Measurements from ENCODE around the gene PLEKHM3. TPM values are rescaled to one million over a fixed set of nuclear protein-coding genes. Genes with fewer than 3 reads are reported as not detected.

Gene PLEKHM3
- total and polyA plus RNA-seq, 2 donors (not counting 1 experiment from before 2014, with no cell fraction given) = 5.3 to 20.1 TPM

DNA sequence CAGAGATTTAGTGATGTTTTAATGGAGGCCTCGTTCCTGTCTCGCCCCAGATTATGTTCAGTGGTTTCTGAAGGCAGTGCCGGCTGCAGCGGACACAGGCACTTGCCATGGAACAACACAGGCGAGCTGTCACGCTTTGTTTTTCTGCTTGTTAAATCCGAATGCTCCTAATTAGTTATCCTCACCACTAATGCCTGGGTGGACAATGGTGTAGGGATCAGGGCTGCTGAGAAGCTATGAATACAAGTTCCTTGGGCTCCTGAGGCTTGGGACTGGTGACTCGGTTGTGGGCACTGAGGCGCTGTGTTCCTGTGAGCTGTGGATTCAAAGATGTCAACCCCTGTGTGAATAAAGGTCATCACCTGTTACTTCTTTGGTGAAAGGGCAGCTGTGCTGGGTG lies 123.5 kb downstream of the PLEKHM3 start:
- no peak for TF ChIP-seq EZH2 (IDR thresholded peaks at IDR 0.05; ENCODE audit: low read length, missing control alignments)
- TF ChIP-seq, protein P1, sequence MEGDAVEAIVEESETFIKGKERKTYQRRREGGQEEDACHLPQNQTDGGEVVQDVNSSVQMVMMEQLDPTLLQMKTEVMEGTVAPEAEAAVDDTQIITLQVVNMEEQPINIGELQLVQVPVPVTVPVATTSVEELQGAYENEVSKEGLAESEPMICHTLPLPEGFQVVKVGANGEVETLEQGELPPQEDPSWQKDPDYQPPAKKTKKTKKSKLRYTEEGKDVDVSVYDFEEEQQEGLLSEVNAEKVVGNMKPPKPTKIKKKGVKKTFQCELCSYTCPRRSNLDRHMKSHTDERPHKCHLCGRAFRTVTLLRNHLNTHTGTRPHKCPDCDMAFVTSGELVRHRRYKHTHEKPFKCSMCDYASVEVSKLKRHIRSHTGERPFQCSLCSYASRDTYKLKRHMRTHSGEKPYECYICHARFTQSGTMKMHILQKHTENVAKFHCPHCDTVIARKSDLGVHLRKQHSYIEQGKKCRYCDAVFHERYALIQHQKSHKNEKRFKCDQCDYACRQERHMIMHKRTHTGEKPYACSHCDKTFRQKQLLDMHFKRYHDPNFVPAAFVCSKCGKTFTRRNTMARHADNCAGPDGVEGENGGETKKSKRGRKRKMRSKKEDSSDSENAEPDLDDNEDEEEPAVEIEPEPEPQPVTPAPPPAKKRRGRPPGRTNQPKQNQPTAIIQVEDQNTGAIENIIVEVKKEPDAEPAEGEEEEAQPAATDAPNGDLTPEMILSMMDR (conservative IDR thresholded peaks at IDR 0.05 in 1 of 2, IDR thresholded peaks at IDR 0.05 in 1 of 2; ENCODE audit: low read depth in 1 of 2, low read length in 2 of 2) = no peak
- H3K9ac ChIP-seq (ENCODE audit: insufficient read depth, low read length) = no peak overlapping the region
- H3K79me2 ChIP-seq (ENCODE audit: control insufficient read depth, insufficient read depth, low read length) = no peaks in the 10 kb centered on the region
- no peak overlapping the region for H2AFZ ChIP-seq (ENCODE audit: low read length)
- H3K4me1 ChIP-seq (ENCODE audit: control insufficient read depth, extremely low read depth, insufficient read depth, low read length) = no peaks in the 10 kb centered on the region
- H3K4me2 ChIP-seq (ENCODE audit: extremely low read depth, insufficient read depth, low read length) = no peak overlapping the region
- no peaks in the 10 kb centered on the region for H3K36me3 ChIP-seq (ENCODE audit: control insufficient read depth, insufficient read depth, low read length)
- no peaks in the 10 kb centered on the region for H4K20me1 ChIP-seq (ENCODE audit: control insufficient read depth, extremely low read depth, insufficient read depth, low read length)
- DNase-seq (ENCODE audit: low read depth in 2 of 2) = no peak
- no peaks in the 10 kb centered on the region for H3K9me3 ChIP-seq (ENCODE audit: control insufficient read depth, insufficient read depth, low read depth, low read length)
- no peak overlapping the region for H3K4me3 ChIP-seq (replicated peaks in 1 of 4; ENCODE audit: control extremely low read depth in 1 of 4, insufficient read depth in 1 of 4, low read depth in 3 of 4, low read length in 4 of 4)
- no peak overlapping the region for H3K27ac ChIP-seq (ENCODE audit: insufficient read depth, low read length)
- no peaks in the 10 kb centered on the region for H3K27me3 ChIP-seq (ENCODE audit: control insufficient read depth, insufficient read depth, low read length)

DNA sequence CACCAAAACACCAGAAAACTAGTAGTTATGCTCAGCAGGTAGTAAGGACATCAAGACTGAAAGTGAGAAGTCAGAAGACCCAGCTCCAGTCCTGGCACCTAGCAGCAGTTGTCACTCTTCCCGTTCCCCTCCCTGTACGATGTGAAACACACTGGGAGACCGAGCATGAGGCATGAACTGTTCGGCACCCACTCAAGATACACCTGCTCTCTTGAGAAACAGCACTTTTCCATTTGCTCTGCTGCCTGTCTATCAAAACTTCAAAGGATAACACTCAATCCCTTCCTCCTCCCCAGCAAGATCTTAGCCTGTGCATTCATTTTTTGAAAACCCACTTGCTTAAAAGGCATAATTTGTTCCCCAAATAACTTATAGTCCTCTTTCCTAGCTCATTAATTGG lies 123.9 kb downstream of the PLEKHM3 start:
- H4K20me1 ChIP-seq (ENCODE audit: control insufficient read depth, extremely low read depth, insufficient read depth, low read length) = no peaks in the 10 kb centered on the region

DNA sequence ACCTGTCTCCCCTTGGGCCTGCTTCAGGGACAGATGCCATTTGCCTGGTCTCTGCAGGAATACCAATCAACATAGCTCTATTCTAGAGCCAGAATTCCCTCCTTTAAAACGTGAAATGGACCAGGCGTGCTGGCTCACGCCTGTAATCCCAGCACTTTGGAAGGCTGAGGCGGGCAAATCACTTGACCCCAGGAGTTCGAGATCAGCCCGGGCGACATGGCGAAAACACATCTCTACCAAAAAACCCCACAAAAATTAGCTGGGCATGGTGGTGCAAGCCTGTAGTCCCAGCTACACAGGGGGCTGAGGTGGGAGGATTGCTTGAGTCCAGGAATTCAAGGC lies 127.0 kb downstream of the PLEKHM3 start:
- no peaks in the 10 kb centered on the region for H3K79me2 ChIP-seq (ENCODE audit: control insufficient read depth, insufficient read depth, low read length)
- no peaks in the 10 kb centered on the region for H3K4me1 ChIP-seq (ENCODE audit: control insufficient read depth, extremely low read depth, insufficient read depth, low read length)
- TF ChIP-seq, protein P1 (conservative IDR thresholded peaks at IDR 0.05 in 1 of 2, IDR thresholded peaks at IDR 0.05 in 1 of 2; ENCODE audit: low read depth in 1 of 2, low read length in 2 of 2) = no peak
- TF ChIP-seq EZH2 (IDR thresholded peaks at IDR 0.05; ENCODE audit: low read length, missing control alignments) = no peak
- H2AFZ ChIP-seq (ENCODE audit: low read length) = no peak overlapping the region
- no peak overlapping the region for H3K4me3 ChIP-seq (replicated peaks in 1 of 4; ENCODE audit: control extremely low read depth in 1 of 4, insufficient read depth in 1 of 4, low read depth in 3 of 4, low read length in 4 of 4)
- H3K36me3 ChIP-seq (ENCODE audit: control insufficient read depth, insufficient read depth, low read length) = no peaks in the 10 kb centered on the region
- H3K27ac ChIP-seq (ENCODE audit: insufficient read depth, low read length) = no peak overlapping the region
- H4K20me1 ChIP-seq (ENCODE audit: control insufficient read depth, extremely low read depth, insufficient read depth, low read length) = no peaks in the 10 kb centered on the region
- no peaks in the 10 kb centered on the region for H3K27me3 ChIP-seq (ENCODE audit: control insufficient read depth, insufficient read depth, low read length)
- no peak for DNase-seq (ENCODE audit: low read depth in 2 of 2)
- no peak overlapping the region for H3K4me2 ChIP-seq (ENCODE audit: extremely low read depth, insufficient read depth, low read length)
- H3K9me3 ChIP-seq (ENCODE audit: control insufficient read depth, insufficient read depth, low read depth, low read length) = no peaks in the 10 kb centered on the region
- H3K9ac ChIP-seq (ENCODE audit: insufficient read depth, low read length) = no peak overlapping the region

More for the DNA sequence above, 123.9 kb downstream of the PLEKHM3 start:
- H3K4me2 ChIP-seq (ENCODE audit: extremely low read depth, insufficient read depth, low read length) = no peak overlapping the region
- no peak for TF ChIP-seq EZH2 (IDR thresholded peaks at IDR 0.05; ENCODE audit: low read length, missing control alignments)
- TF ChIP-seq, protein P1 (conservative IDR thresholded peaks at IDR 0.05 in 1 of 2, IDR thresholded peaks at IDR 0.05 in 1 of 2; ENCODE audit: low read depth in 1 of 2, low read length in 2 of 2) = no peak
- H3K4me1 ChIP-seq (ENCODE audit: control insufficient read depth, extremely low read depth, insufficient read depth, low read length) = no peaks in the 10 kb centered on the region
- H3K9me3 ChIP-seq (ENCODE audit: control insufficient read depth, insufficient read depth, low read depth, low read length) = no peaks in the 10 kb centered on the region
- H3K27me3 ChIP-seq (ENCODE audit: control insufficient read depth, insufficient read depth, low read length) = no peaks in the 10 kb centered on the region
- H3K9ac ChIP-seq (ENCODE audit: insufficient read depth, low read length) = no peak overlapping the region
- no peaks in the 10 kb centered on the region for H3K36me3 ChIP-seq (ENCODE audit: control insufficient read depth, insufficient read depth, low read length)
- no peak overlapping the region for H3K27ac ChIP-seq (ENCODE audit: insufficient read depth, low read length)
- no peak overlapping the region for H3K4me3 ChIP-seq (replicated peaks in 1 of 4; ENCODE audit: control extremely low read depth in 1 of 4, insufficient read depth in 1 of 4, low read depth in 3 of 4, low read length in 4 of 4)
- H3K79me2 ChIP-seq (ENCODE audit: control insufficient read depth, insufficient read depth, low read length) = no peaks in the 10 kb centered on the region
- H2AFZ ChIP-seq (ENCODE audit: low read length) = no peak overlapping the region
- DNase-seq (ENCODE audit: low read depth in 2 of 2) = no peak

Measured in fibroblast of lung (primary cell).